HG02884 (cell line): Measurements from ENCODE around the gene ENHO.
"Not testable (repeated sequence)": the region's sequence is repeated elsewhere in the genome, so short reads cannot be mapped to it uniquely, and the experiment has no call there.

Source experiments
- ATAC-seq: cut with Tn5 transposase; IDR thresholded peaks from one replicate; pipeline ENCODE4 v1.9.1; 2021; ENCODE audit warnings: mild to moderate bottlenecking, moderate library complexity; ENCODE audit not compliant: unreplicated experiment

The ENHO gene

GRCh38 chr9:34482746-34483145 lies 40.0 kb downstream of the ENHO start:
- not testable (repeated sequence) for ATAC-seq

GRCh38 chr9:34481620-34482019 lies 41.2 kb downstream of the ENHO start:
- not testable (repeated sequence) for ATAC-seq

- ATAC-seq: no peak
Measured at GRCh38 chr9:34479431-34479866, 43.3 kb downstream of the ENHO start.

GRCh38 chr9:34477541-34477940 lies 45.2 kb downstream of the ENHO start:
- no peak for ATAC-seq

- no peak for ATAC-seq
Measured at GRCh38 chr9:34475097-34475496, 47.7 kb downstream of the ENHO start.
